A673 (cell line): ENCODE data around the gene UCK2. TPM values are rescaled to one million over a fixed set of nuclear protein-coding genes. Genes with fewer than 3 reads are reported as not detected.

ENCODE experiments used
- BruUV-seq: library from RNA; stranded (reverse); fragments of 400-500 nt; replicated peaks from 2 replicates; lab custom pipeline; 2021; lab: Mats Ljungman, UMichigan
- CTCF ChIA-PET: fragments of 300-600 bp; sonication (Branson Sonifier 250); formaldehyde crosslinking; loops from one replicate; lab custom pipeline; 2022; ENCODE audit warnings: antibody characterized with exemption; lab: Charles Lee
- POLR2A ChIA-PET: fragments of 300-600 bp; sonication (Branson Sonifier 250); formaldehyde crosslinking; loops from one replicate; lab custom pipeline; 2022; ENCODE audit warnings: antibody characterized with exemption; ENCODE audit not compliant: low non-redundant PET; lab: Charles Lee
- DNase-seq: peaks from one replicate; pipeline ENCODE4 v3.0.0-alpha.2; 2015; ENCODE audit warnings: low spot score
- H3K27ac ChIP-seq: fragments of 200-600 bp; sonication (generic); 2 replicates; pipeline ENCODE4 v1.5.1; 2016; ENCODE audit warnings: mixed run types, low read depth, mild to moderate bottlenecking, mixed read lengths, antibody characterized with exemption, low read length; ENCODE audit not compliant: poor library complexity, severe bottlenecking
- H3K27me3 ChIP-seq: fragments of 200-600 bp; sonication (generic); replicated peaks from 2 replicates; pipeline ENCODE4 v1.6.1; 2017; ENCODE audit warnings: mixed run types, low read depth, mild to moderate bottlenecking, mixed read lengths, antibody characterized with exemption, low read length; ENCODE audit not compliant: insufficient read depth, poor library complexity
- H3K36me3 ChIP-seq: fragments of 200-600 bp; sonication (generic); 2 replicates; pipeline ENCODE4 v1.6.1; 2016; ENCODE audit warnings: mixed run types, mild to moderate bottlenecking, mixed read lengths, antibody characterized with exemption, low read length; ENCODE audit not compliant: insufficient read depth, poor library complexity, severe bottlenecking
- H3K4me1 ChIP-seq: fragments of 200-600 bp; sonication (generic); 2 replicates; pipeline ENCODE4 v1.6.1; 2017; ENCODE audit warnings: mixed run types, mild to moderate bottlenecking, mixed read lengths, antibody characterized with exemption, low read length; ENCODE audit not compliant: insufficient read depth, poor library complexity, severe bottlenecking
- H3K4me3 ChIP-seq: fragments of 200-600 bp; sonication (generic); 2 replicates; pipeline ENCODE4 v1.5.1; 2016; ENCODE audit warnings: low read depth, mixed run types, mild to moderate bottlenecking, mixed read lengths, low read length; ENCODE audit not compliant: poor library complexity, severe bottlenecking
- H3K9me3 ChIP-seq: fragments of 200-600 bp; sonication (generic); 2 replicates; pipeline ENCODE4 v1.6.1; 2016; ENCODE audit warnings: mixed run types, low read depth, mild to moderate bottlenecking, mixed read lengths, antibody characterized with exemption, low read length; ENCODE audit not compliant: poor library complexity, severe bottlenecking
- EZH2 ChIP-seq: fragments of 200-600 bp; sonication (generic); IDR thresholded peaks from 2 replicates; pipeline ENCODE4 v1.6.1; 2017; ENCODE audit warnings: borderline replicate concordance, low read depth, mild to moderate bottlenecking, mixed read lengths, antibody characterized with exemption, low read length; ENCODE audit not compliant: poor library complexity, severe bottlenecking
- intact Hi-C: fragments of 100-400 bp; cut with micrococcal nuclease; formaldehyde crosslinking; loops from one replicate; pipeline ENCODE4 v1.10.0; 2022; ENCODE audit not compliant: unreplicated experiment
- total RNA-seq: library from RNA; stranded (reverse); gene quantifications from 2 replicates; pipeline ENCODE4 v1.2.3, GENCODE V29; 2021
- TF ChIP-seq, protein P1 (sequence below): fragments of 300-800, 200-600 bp; sonication (generic); conservative IDR thresholded peaks from 2 replicates; pipeline ENCODE4 v1.5.1; 2017; ENCODE audit warnings: low read depth, mild to moderate bottlenecking, antibody characterized with exemption, low read length, moderate library complexity, mixed read lengths

Gene UCK2
- total RNA-seq, 1 experiment from 2014 or later: 78.7 TPM

DNA sequence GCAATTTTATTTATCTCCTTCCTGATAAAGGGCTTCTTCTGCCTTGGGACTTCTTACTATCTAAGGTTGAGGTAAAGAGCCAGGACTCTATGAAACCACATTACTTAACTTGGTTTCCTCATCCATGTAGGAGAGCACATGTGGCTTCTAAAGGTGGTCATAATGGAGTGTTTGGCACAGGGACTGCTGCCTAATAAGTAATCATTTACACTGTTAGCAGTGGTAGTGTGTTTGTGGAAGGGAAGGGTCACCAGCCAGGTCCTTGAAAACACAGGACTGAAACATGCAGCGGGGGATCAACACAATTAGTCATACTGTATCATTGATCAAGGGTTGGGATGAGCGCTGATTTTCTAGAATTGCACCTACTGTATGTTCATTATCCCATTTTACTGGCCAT is 59.6 kb downstream of the UCK2 start:
- intact Hi-C loops: no loop called here
- ChIA-PET CTCF (no interaction called here), POLR2A (no interaction called here)
- Histone ChIP-seq H3K27ac (no peak overlapping the region), H3K4me1 (no peaks in the 10 kb centered on the region), H3K36me3 (peaks cover 21% of the 10 kb centered on the region), H3K9me3 (no peaks in the 10 kb centered on the region), H3K4me3 (no peak overlapping the region), H3K27me3 (no peaks in the 10 kb centered on the region)
- TF ChIP-seq, protein P1, sequence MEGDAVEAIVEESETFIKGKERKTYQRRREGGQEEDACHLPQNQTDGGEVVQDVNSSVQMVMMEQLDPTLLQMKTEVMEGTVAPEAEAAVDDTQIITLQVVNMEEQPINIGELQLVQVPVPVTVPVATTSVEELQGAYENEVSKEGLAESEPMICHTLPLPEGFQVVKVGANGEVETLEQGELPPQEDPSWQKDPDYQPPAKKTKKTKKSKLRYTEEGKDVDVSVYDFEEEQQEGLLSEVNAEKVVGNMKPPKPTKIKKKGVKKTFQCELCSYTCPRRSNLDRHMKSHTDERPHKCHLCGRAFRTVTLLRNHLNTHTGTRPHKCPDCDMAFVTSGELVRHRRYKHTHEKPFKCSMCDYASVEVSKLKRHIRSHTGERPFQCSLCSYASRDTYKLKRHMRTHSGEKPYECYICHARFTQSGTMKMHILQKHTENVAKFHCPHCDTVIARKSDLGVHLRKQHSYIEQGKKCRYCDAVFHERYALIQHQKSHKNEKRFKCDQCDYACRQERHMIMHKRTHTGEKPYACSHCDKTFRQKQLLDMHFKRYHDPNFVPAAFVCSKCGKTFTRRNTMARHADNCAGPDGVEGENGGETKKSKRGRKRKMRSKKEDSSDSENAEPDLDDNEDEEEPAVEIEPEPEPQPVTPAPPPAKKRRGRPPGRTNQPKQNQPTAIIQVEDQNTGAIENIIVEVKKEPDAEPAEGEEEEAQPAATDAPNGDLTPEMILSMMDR: no peak
- TF ChIP-seq EZH2: no peak
- no peak for DNase-seq
- BruUV-seq: no TSS peak

DNA sequence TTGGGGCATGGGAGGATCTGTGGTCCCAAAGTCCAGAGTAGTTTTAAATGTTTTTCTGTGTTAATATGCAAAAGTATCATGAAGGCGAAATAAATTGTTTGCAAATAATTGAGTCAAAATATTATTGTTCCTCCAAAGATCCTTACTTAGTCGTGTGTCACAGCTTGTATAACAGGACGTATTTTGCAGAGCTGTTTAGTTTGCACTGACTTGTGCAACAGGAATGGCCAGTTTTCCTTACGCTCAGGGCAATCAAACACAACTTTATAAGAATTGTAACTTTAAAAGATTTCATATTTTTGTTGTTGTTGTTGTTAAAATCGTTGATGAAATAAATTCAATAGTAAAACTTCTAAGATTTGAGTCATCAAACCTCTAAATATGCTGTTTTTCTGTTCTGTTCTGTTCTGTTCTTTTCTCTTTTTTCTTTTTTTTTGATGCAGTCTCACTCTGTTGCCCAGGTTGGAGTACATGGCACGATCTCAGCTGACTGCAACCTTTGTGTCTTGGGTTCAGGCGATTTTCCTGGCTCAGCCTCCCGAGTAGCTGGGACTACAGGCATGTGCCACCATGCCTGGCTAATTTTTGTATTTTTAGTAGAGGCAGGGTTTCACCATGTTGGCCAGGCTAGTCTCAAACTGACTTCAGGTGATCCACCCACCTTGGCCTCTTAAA is 60.6 kb downstream of the UCK2 start:
- ChIA-PET POLR2A (no interaction called here), CTCF (no interaction called here)
- Histone ChIP-seq H3K27ac (no peak overlapping the region), H3K4me1 (no peaks in the 10 kb centered on the region), H3K4me3 (no peak overlapping the region), H3K9me3 (no peaks in the 10 kb centered on the region), H3K36me3 (peaks cover 21% of the 10 kb centered on the region), H3K27me3 (no peaks in the 10 kb centered on the region)
- BruUV-seq: no TSS peak
- TF ChIP-seq EZH2: no peak
- TF ChIP-seq, protein P1: no peak
- no peak for DNase-seq
- intact Hi-C loops: no loop called here

DNA sequence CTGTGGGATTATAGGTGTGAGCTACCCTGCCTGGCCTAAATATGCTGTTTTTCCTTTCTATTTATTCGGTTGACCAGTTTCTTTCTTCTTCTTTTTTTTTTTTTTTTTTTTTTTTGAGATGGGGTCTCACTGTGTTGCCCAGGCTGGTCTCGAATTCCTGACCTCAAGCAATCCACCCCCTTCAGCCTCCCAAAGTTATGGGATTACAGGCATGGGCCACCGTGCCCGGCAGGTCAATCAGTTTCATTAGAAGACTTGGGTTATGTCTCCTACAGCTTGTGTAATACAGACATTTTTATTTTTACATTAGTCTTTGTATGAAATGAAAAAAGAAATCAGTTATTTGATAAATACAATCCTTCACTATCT is 61.1 kb downstream of the UCK2 start:
- ChIA-PET CTCF (no interaction called here), POLR2A (no interaction called here)
- H3K27me3 ChIP-seq: no peaks in the 10 kb centered on the region
- no peaks in the 10 kb centered on the region for H3K9me3 ChIP-seq
- H3K36me3 ChIP-seq: peaks cover 21% of the 10 kb centered on the region
- H3K27ac ChIP-seq: no peak overlapping the region
- DNase-seq: no peak
- H3K4me1 ChIP-seq: no peaks in the 10 kb centered on the region
- H3K4me3 ChIP-seq: no peak overlapping the region
- TF ChIP-seq, protein P1: no peak
- no peak for TF ChIP-seq EZH2
- no TSS peak for BruUV-seq
- intact Hi-C loops: no loop called here
